NCI-H524 (cell line): ENCODE results near the gene MGLL.
A peak's percentile ranks its signal among the peaks of the same experiment; 100 is the strongest.

Experiments
- DNase-seq, 2 experiments: peaks; one replicate each; lab custom pipeline; 2025; lab: John Stamatoyannopoulos, UW

The MGLL gene

GRCh38 chr3:127835993-127836882 lies 13.9 kb upstream of the MGLL start:
- no peak for DNase-seq

- no peak for DNase-seq
These were observed 12.5 kb upstream of the MGLL start for GRCh38 chr3:127834771-127835170.

GRCh38 chr3:127833281-127834032 lies 11.1 kb upstream of the MGLL start:
- DNase-seq, result no peak

- peak in 1 of 2 experiments; percentile 52 for DNase-seq
These were observed 9.4 kb upstream of the MGLL start for GRCh38 chr3:127831723-127832172.

- DNase-seq, result no peak
These were observed 7.2 kb upstream of the MGLL start for GRCh38 chr3:127829537-127829936.

- DNase-seq, result no peak
These were observed 5.5 kb upstream of the MGLL start for GRCh38 chr3:127827808-127828207.

- no peak for DNase-seq
These were observed 3.4 kb upstream of the MGLL start for GRCh38 chr3:127825756-127826155.

- no peak for DNase-seq
These were observed 2.0 kb upstream of the MGLL start for GRCh38 chr3:127824151-127824825.

- no peak for DNase-seq
These were observed 1.1 kb upstream of the MGLL start for GRCh38 chr3:127823426-127823857.

GRCh38 chr3:127822682-127823425 lies 539 bp upstream of the MGLL start:
- DNase-seq, result peak; percentile 68

GRCh38 chr3:127821394-127821793 lies 921 bp downstream of the MGLL start:
- DNase-seq, result no peak

GRCh38 chr3:127820826-127821313 lies 1.4 kb downstream of the MGLL start:
- peak in 1 of 2 experiments; percentile 13 for DNase-seq

GRCh38 chr3:127820221-127820825 lies 2.0 kb downstream of the MGLL start:
- DNase-seq, result peak in 1 of 2 experiments; percentile 13

GRCh38 chr3:127819656-127820055 lies 2.7 kb downstream of the MGLL start:
- no peak for DNase-seq

- DNase-seq, result no peak
These were observed 3.2 kb downstream of the MGLL start for GRCh38 chr3:127819086-127819485.

- no peak for DNase-seq
These were observed 4.9 kb downstream of the MGLL start for GRCh38 chr3:127817406-127817841.

GRCh38 chr3:127816783-127817405 lies 5.4 kb downstream of the MGLL start:
- DNase-seq, result no peak

GRCh38 chr3:127815641-127816605 lies 6.4 kb downstream of the MGLL start:
- DNase-seq, result peak in 1 of 2 experiments; percentile 20

GRCh38 chr3:127815001-127815400 lies 7.3 kb downstream of the MGLL start:
- no peak for DNase-seq
